DMS153 treated with DMSO at 0.1 percent for 48 hours (cell line): ENCODE results near the gene USP50.
"Not testable (repeated sequence)": the region's sequence is repeated elsewhere in the genome, so short reads cannot be mapped to it uniquely, and the experiment has no call there.

Experiments used
- DNase-seq: peaks from one replicate; lab custom pipeline; 2025; ENCODE audit not compliant: unreplicated experiment; lab: John Stamatoyannopoulos, UW

Gene USP50

GRCh38 chr15:50505656-50506055 lies 40.8 kb downstream of the USP50 start:
- DNase-seq: not testable (repeated sequence)

GRCh38 chr15:50503144-50503543 lies 43.3 kb downstream of the USP50 start:
- DNase-seq: no peak

- DNase-seq: no peak
Measured at GRCh38 chr15:50501815-50502214, 44.7 kb downstream of the USP50 start.

GRCh38 chr15:50500352-50500751 lies 46.1 kb downstream of the USP50 start:
- no peak for DNase-seq

GRCh38 chr15:50496692-50497091 lies 49.8 kb downstream of the USP50 start:
- no peak for DNase-seq

- not testable (repeated sequence) for DNase-seq
Measured at GRCh38 chr15:50494547-50494946, 51.9 kb downstream of the USP50 start.

GRCh38 chr15:50493625-50494024 lies 52.8 kb downstream of the USP50 start:
- DNase-seq: no peak

- DNase-seq: no peak
Measured at GRCh38 chr15:50487287-50487686, 59.2 kb downstream of the USP50 start.

GRCh38 chr15:50485389-50485788 lies 61.1 kb downstream of the USP50 start:
- no peak for DNase-seq

GRCh38 chr15:50484781-50485180 lies 61.7 kb downstream of the USP50 start:
- DNase-seq: no peak

- DNase-seq: no peak
Measured at GRCh38 chr15:50476143-50476542, 70.3 kb downstream of the USP50 start.

GRCh38 chr15:50471072-50471471 lies 75.4 kb downstream of the USP50 start:
- no peak for DNase-seq

GRCh38 chr15:50463423-50464358 lies 82.8 kb downstream of the USP50 start:
- DNase-seq: no peak

GRCh38 chr15:50458348-50459112 lies 87.9 kb downstream of the USP50 start:
- no peak for DNase-seq

- DNase-seq: no peak
Measured at GRCh38 chr15:50452927-50453326, 93.5 kb downstream of the USP50 start.
